CD4-positive, CD25-positive, alpha-beta regulatory T cell (primary cell): ENCODE data around the gene URAD. TPM values are rescaled to one million over a fixed set of nuclear protein-coding genes. Genes with fewer than 3 reads are reported as not detected.
A peak's percentile ranks its signal among the peaks of the same experiment; 100 is the strongest.

Experiments used
- ATAC-seq, 2 donors: fragments of 150-1000 bp; cut with Tn5 transposase; one replicate each; pipeline ENCODE4 v1.10.0; 2021; ENCODE audit warnings: low read depth in 2 of 2, moderate number of reproducible peaks in 2 of 2, moderate library complexity in 1 of 2
- DNase-seq, 3 donors: peaks; one replicate each; pipeline versions ENCODE4 v3.0.0 to v3.0.0-alpha.2; 2012 to 2022; ENCODE audit warnings: mixed read lengths in 1 of 3
- H3K27ac ChIP-seq: one replicate; pipeline ENCODE4 v1.7.0; 2013; ENCODE audit warnings: mild to moderate bottlenecking, low read length; ENCODE audit not compliant: insufficient read depth, poor library complexity, severe bottlenecking
- H3K27me3 ChIP-seq: one replicate; pipeline ENCODE4 v1.7.0; 2013; ENCODE audit warnings: low read length; ENCODE audit not compliant: control insufficient read depth, insufficient read depth
- H3K36me3 ChIP-seq: one replicate; pipeline ENCODE4 v1.7.0; 2013; ENCODE audit warnings: mild to moderate bottlenecking, low read length, moderate library complexity; ENCODE audit not compliant: control insufficient read depth, insufficient read depth
- H3K4me1 ChIP-seq: 2 replicates; pipeline ENCODE4 v1.7.0; 2013; ENCODE audit warnings: mild to moderate bottlenecking, low read length; ENCODE audit not compliant: insufficient read depth, control insufficient read depth, poor library complexity, severe bottlenecking
- H3K4me3 ChIP-seq: one replicate; pipeline ENCODE4 v1.7.0; 2013; ENCODE audit warnings: low read depth, mild to moderate bottlenecking, low read length, moderate library complexity
- H3K9me3 ChIP-seq, 2 experiments: 1 replicate in 1 of 2; 2 replicates in 1 of 2; pipeline ENCODE4 v1.7.0; 2013; ENCODE audit warnings: low read length in 2 of 2, mild to moderate bottlenecking in 1 of 2, moderate library complexity in 1 of 2; ENCODE audit not compliant: control insufficient read depth in 2 of 2
- H3K27ac Mint-ChIP-seq, 3 donors: one replicate each; pipeline ENCODE4 v1.8.0; 2020 to 2022; ENCODE audit warnings: mild to moderate bottlenecking in 3 of 3, mixed read lengths in 3 of 3, moderate library complexity in 2 of 3
- H3K27me3 Mint-ChIP-seq: one replicate; pipeline ENCODE4 v1.8.0; 2022; ENCODE audit warnings: mild to moderate bottlenecking, mixed read lengths
- H3K36me3 Mint-ChIP-seq: one replicate; pipeline ENCODE4 v1.8.0; 2020; ENCODE audit warnings: mixed read lengths
- H3K4me1 Mint-ChIP-seq, 4 donors: one replicate each; pipeline ENCODE4 v1.8.0; 2020 to 2022; ENCODE audit warnings: mixed read lengths in 4 of 4, mild to moderate bottlenecking in 1 of 4
- H3K4me3 Mint-ChIP-seq, 4 donors: one replicate each; pipeline ENCODE4 v1.8.0; 2020 to 2022; ENCODE audit warnings: mild to moderate bottlenecking in 4 of 4, mixed read lengths in 4 of 4, moderate library complexity in 3 of 4
- H3K9me3 Mint-ChIP-seq, 7 donors: one replicate each; pipeline ENCODE4 v1.8.0; 2020 to 2022; ENCODE audit warnings: mixed read lengths in 7 of 7, mild to moderate bottlenecking in 3 of 7, moderate library complexity in 2 of 7
- polyA plus RNA-seq, 4 donors: library from polyadenylated mRNA; unstranded; fragments of 300-500 nt; fragmentation: Illumina TruSeq; gene quantifications; one replicate each; pipeline ENCODE4 v1.2.3, GENCODE V29; 2021
- total RNA-seq: library from RNA; stranded (reverse); gene quantifications from one replicate; pipeline ENCODE4 v1.2.3, GENCODE V29; 2022

Gene URAD
- total and polyA plus RNA-seq, 5 donors from 2014 or later: not detected

- no peaks in the 10 kb centered on the region for H3K9me3 ChIP-seq
- no peak overlapping the region for H3K27ac ChIP-seq
- H3K27me3 ChIP-seq: peaks cover 30% of the 10 kb centered on the region
- peaks cover 3% of the 10 kb centered on the region for H3K36me3 Mint-ChIP-seq
- no peak overlapping the region for H3K4me3 ChIP-seq
- ATAC-seq (no peak), DNase-seq (no peak)
- peak overlapping the region in 2 of 4 donors; percentile 39 to 71 for H3K4me3 Mint-ChIP-seq
- H3K4me1 ChIP-seq: peaks cover 14% of the 10 kb centered on the region
- H3K27me3 Mint-ChIP-seq: peaks cover 89% of the 10 kb centered on the region
- no peak overlapping the region for H3K27ac Mint-ChIP-seq
- peaks cover 2 to 30% (median 15%) of the 10 kb centered on the region in 4 donors for H3K4me1 Mint-ChIP-seq
- no peaks in the 10 kb centered on the region for H3K36me3 ChIP-seq
- H3K9me3 Mint-ChIP-seq: peaks cover 0 to 10% (median 0%) of the 10 kb centered on the region in 7 donors
These were observed 9.4 kb downstream of the URAD start for GRCh38 chr13:27979001-27979643.

DNA sequence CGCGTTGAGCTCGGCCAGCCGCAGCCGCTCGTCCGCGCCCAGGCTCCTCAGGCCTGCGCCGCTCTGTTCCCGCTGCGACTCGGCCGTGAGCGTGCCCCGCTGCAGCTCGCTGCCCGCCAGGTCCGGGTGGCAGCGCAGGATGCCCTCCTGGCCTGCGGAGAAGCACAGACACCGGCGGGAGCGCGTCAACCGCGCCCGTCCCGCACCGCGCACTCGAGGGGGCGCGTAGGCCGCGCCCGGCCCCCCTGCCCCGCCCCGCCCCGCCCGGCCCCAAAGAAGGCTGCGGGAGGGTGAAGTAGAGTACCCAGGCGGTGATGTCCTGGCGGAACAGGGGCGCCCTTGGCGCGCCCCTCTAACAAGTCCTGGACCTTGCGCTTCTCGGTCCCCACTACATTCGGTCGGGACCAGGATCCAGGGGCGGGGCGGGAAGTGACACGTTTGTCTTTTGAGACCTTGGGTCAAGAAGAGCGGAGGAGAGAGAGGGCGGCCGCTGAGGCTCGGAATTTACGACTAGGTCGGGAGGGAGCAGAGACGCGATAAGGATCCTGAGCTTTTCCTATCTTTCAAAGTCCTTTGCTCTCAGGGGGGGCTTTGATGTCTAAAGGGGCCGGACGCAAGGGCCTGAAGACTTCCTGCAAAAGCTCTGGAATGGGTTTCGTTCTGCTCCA is 10.1 kb downstream of the URAD start:
- Histone ChIP-seq H3K27ac (no peak overlapping the region), H3K9me3 (no peaks in the 10 kb centered on the region), H3K27me3 (peaks cover 37% of the 10 kb centered on the region), H3K4me1 (peaks cover 14% of the 10 kb centered on the region), H3K4me3 (no peak overlapping the region), H3K36me3 (no peaks in the 10 kb centered on the region)
- peaks cover 3% of the 10 kb centered on the region for H3K36me3 Mint-ChIP-seq
- H3K4me3 Mint-ChIP-seq: no peak overlapping the region
- H3K27ac Mint-ChIP-seq: peak overlapping the region in 1 of 3 donors; percentile 12
- H3K27me3 Mint-ChIP-seq: peaks cover 89% of the 10 kb centered on the region
- DNase-seq (no peak), ATAC-seq (no peak)
- H3K9me3 Mint-ChIP-seq: peaks cover 0 to 10% (median 0%) of the 10 kb centered on the region in 7 donors
- peaks cover 0 to 30% (median 17%) of the 10 kb centered on the region in 4 donors for H3K4me1 Mint-ChIP-seq

DNA sequence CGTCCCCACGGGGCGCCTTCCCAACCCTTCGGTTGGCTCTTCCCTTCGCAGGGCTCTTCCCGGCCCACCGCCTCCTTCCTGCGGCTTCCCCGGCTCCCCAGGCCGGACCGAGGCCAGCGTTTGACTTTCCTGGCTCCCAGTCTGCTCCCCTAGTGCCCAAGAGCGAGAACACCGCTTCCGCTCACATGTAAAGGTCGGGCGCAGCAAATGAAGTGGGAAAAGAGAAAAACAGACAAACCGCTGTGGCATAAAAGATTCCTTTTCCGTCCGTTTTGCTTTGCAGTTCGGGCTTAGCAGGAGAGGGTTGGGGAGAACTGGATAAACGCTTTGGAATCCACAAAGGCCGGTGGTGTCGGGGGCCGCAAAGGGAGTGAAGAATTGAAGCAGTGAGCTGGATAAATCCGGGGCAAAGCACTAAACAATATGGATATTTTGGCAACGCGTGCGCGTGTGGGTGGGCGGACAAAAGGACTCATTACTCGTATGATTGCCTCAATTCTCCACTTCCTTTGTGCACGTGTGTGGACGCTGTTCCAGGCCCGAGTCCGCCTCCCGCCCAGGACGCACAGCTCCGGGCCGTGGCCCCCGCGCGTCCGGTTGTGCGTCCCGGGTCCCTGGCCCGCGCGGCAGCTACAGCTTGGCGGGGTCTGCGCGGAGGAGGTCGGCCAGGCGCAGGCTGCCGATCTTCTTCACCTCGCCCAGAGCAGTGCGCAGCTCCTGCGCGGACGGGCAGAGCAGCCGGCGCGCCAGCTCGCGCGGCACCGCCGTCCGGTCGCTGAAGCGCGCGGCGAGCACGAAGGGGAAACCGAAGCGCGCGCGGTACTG is 10.8 kb downstream of the URAD start:
- H3K27ac Mint-ChIP-seq: no peak overlapping the region
- H3K4me3 Mint-ChIP-seq: peak overlapping the region in 1 of 4 donors; percentile 41
- peaks cover 0 to 30% (median 17%) of the 10 kb centered on the region in 4 donors for H3K4me1 Mint-ChIP-seq
- Histone ChIP-seq H3K36me3 (no peaks in the 10 kb centered on the region), H3K27ac (no peak overlapping the region), H3K4me1 (peaks cover 14% of the 10 kb centered on the region), H3K27me3 (peaks cover 36% of the 10 kb centered on the region), H3K9me3 (no peaks in the 10 kb centered on the region), H3K4me3 (no peak overlapping the region)
- H3K9me3 Mint-ChIP-seq: peaks cover 0 to 8% (median 0%) of the 10 kb centered on the region in 7 donors
- peaks cover 3% of the 10 kb centered on the region for H3K36me3 Mint-ChIP-seq
- peaks cover 89% of the 10 kb centered on the region for H3K27me3 Mint-ChIP-seq
- ATAC-seq (no peak), DNase-seq (no peak)

DNA sequence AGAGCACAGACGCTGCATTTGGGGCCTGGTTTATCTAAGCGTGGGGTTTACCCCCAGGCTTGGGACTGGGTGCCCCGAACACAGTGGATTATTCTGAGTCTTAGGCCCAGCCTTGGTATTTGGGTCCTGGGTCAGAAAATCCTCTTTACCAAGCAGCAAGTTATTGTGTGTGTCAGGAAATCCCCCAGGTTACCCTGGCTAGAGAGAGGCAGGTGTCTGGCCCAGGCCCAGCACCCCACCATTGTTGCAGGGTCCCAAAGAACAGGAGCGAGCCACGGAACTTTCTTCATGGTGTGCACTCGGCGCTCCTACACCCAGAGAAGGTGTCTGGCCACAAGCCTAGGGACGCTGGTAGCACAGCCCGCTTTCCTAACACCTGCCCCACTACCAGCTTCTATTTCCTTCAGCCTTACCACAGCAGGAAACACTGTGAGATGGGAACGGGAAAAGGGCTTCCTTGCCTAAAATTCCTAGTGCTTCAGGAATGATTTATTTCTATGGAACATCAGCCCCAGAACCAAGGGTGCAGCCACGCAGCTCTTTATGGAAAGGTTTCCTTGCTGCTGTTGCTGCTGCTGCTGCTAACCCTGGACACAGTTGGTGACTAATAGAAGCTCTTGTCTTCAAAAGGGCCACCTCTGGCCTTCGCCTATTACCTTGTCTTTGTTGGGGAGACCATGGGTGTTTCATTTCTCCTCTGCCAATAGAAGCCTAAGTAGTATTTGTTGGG is 12.0 kb downstream of the URAD start:
- Mint-ChIP-seq H3K4me1 (peaks cover 0 to 30% (median 17%) of the 10 kb centered on the region in 4 donors), H3K4me3 (no peak overlapping the region), H3K27ac (no peak overlapping the region), H3K9me3 (peaks cover 0 to 5% (median 0%) of the 10 kb centered on the region in 7 donors), H3K27me3 (peaks cover 91% of the 10 kb centered on the region), H3K36me3 (peaks cover 3% of the 10 kb centered on the region)
- no peak overlapping the region for H3K4me3 ChIP-seq
- no peaks in the 10 kb centered on the region for H3K36me3 ChIP-seq
- no peaks in the 10 kb centered on the region for H3K9me3 ChIP-seq
- H3K27me3 ChIP-seq: peaks cover 36% of the 10 kb centered on the region
- ATAC-seq (no peak), DNase-seq (no peak)
- peaks cover 14% of the 10 kb centered on the region for H3K4me1 ChIP-seq
- no peak overlapping the region for H3K27ac ChIP-seq

DNA sequence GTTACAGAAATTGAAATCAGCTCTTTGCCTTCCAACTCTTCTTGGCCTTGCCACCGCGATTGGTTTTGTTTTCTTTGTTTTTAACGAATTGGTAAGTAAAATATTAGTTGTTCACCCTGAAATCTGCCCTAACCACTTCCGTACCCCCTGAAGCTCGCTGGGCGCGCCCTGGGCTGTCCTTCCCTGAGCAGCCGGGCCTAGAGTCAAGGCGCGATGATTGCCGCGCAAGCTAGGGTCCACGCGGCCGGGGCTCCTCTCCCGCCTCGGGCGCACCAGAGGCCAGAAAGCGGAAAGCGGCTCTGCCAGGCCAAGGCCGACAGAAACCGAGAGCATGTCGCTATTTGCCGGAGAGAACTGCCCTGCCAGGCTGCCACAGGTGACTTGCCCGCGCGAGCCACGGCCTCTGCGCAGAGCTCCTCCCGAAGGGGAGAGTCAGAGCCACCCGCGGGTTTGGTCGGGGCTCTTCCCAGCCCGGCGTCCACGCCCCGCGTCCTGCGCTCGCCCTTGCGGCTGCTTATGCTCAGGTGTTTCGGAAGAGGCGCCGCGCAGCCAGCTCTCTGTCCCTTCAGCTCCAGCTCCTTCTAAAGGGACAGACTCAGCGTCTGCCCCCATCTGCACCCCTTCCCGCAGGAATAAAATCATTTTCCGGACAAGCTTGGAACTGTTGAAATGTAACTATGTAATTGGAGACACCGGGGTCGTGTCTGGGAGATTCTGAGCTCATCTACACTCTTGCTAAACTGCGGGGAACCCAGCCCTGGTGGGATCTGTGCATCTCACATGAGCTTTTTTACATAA is 12.7 kb downstream of the URAD start:
- no peak for DNase-seq
- Mint-ChIP-seq H3K9me3 (peaks cover 0 to 5% (median 0%) of the 10 kb centered on the region in 7 donors), H3K4me1 (peaks cover 0 to 30% (median 15%) of the 10 kb centered on the region in 4 donors), H3K27me3 (peaks cover 89% of the 10 kb centered on the region), H3K36me3 (peaks cover under 1% of the 10 kb centered on the region), H3K4me3 (no peak overlapping the region), H3K27ac (no peak overlapping the region)
- Histone ChIP-seq H3K9me3 (no peaks in the 10 kb centered on the region), H3K27ac (no peak overlapping the region), H3K36me3 (no peaks in the 10 kb centered on the region), H3K4me1 (peaks cover 14% of the 10 kb centered on the region), H3K27me3 (peaks cover 28% of the 10 kb centered on the region), H3K4me3 (no peak overlapping the region)
- ATAC-seq: no peak

GRCh38 chr13:27973961-27974662 is 14.4 kb downstream of the URAD start:
- ATAC-seq (no peak), DNase-seq (no peak)
- H3K27ac Mint-ChIP-seq: no peak overlapping the region
- Histone ChIP-seq H3K27ac (no peak overlapping the region), H3K27me3 (peaks cover 29% of the 10 kb centered on the region), H3K36me3 (no peaks in the 10 kb centered on the region), H3K9me3 (no peaks in the 10 kb centered on the region), H3K4me3 (no peak overlapping the region), H3K4me1 (peaks cover 8% of the 10 kb centered on the region)
- peaks cover 0 to 25% (median 12%) of the 10 kb centered on the region in 4 donors for H3K4me1 Mint-ChIP-seq
- no peaks in the 10 kb centered on the region for H3K36me3 Mint-ChIP-seq
- H3K27me3 Mint-ChIP-seq: peaks cover 93% of the 10 kb centered on the region
- H3K9me3 Mint-ChIP-seq: peaks cover 0 to 5% (median 0%) of the 10 kb centered on the region in 7 donors
- no peak overlapping the region for H3K4me3 Mint-ChIP-seq
